GM21717 (cell line): ENCODE measurements around the gene LY6G5B.

Experiments
- ATAC-seq: cut with Tn5 transposase; IDR thresholded peaks from one replicate; pipeline ENCODE4 v1.9.1; 2021; ENCODE audit warnings: mild to moderate bottlenecking, moderate library complexity; ENCODE audit not compliant: unreplicated experiment

The LY6G5B gene

GRCh38 chr6:31669676-31670075, at the start of gene LY6G5B:
LY6G5B (plus strand) TSS chr6:31669976; CDS start chr6:31670951, 975 bp downstream.
- ATAC-seq: no peak

GRCh38 chr6:31620586-31621319, 49.0 kb upstream of the LY6G5B start, which contains the start of gene PRRC2A:
PRRC2A (plus strand) TSS chr6:31620715; CDS start chr6:31622790, 2,075 bp downstream.
- peak; percentile 44 for ATAC-seq

- no peak for ATAC-seq
Measured at GRCh38 chr6:31621320-31621939, 48.3 kb upstream of the LY6G5B start.

GRCh38 chr6:31621991-31622390, 47.8 kb upstream of the LY6G5B start:
- no peak for ATAC-seq

- ATAC-seq: no peak
Measured at GRCh38 chr6:31622684-31623091, 47.1 kb upstream of the LY6G5B start.

- no peak for ATAC-seq
Measured at GRCh38 chr6:31624070-31624469, 45.7 kb upstream of the LY6G5B start.

- no peak for ATAC-seq
Measured at GRCh38 chr6:31626952-31627351, 42.8 kb upstream of the LY6G5B start.

- ATAC-seq: no peak
Measured at GRCh38 chr6:31627690-31628287, 42.0 kb upstream of the LY6G5B start.

GRCh38 chr6:31629014-31629413, 40.8 kb upstream of the LY6G5B start:
- no peak for ATAC-seq

GRCh38 chr6:31630177-31630934, 39.4 kb upstream of the LY6G5B start:
- no peak for ATAC-seq

GRCh38 chr6:31631209-31631608, 38.6 kb upstream of the LY6G5B start:
- no peak for ATAC-seq

GRCh38 chr6:31631681-31632278, 38.0 kb upstream of the LY6G5B start:
- ATAC-seq: no peak

- no peak for ATAC-seq
Measured at GRCh38 chr6:31632279-31632946, 37.4 kb upstream of the LY6G5B start.

- no peak for ATAC-seq
Measured at GRCh38 chr6:31633447-31633846, 36.3 kb upstream of the LY6G5B start.

GRCh38 chr6:31634131-31634530, 35.6 kb upstream of the LY6G5B start:
- no peak for ATAC-seq

- no peak for ATAC-seq
Measured at GRCh38 chr6:31634969-31635575, 34.7 kb upstream of the LY6G5B start.

GRCh38 chr6:31636698-31637596, 32.8 kb upstream of the LY6G5B start:
- ATAC-seq: no peak

GRCh38 chr6:31639043-31639442, 30.7 kb upstream of the LY6G5B start:
- ATAC-seq: no peak

- no peak for ATAC-seq
Measured at GRCh38 chr6:31639449-31639861, 30.3 kb upstream of the LY6G5B start.
